SH-SY5Y (cell line): Measurements from ENCODE around the gene MSL2.

Experiments
- GATA2 ChIP-seq: IDR thresholded peaks from 2 replicates; pipeline ENCODE4 v1.6.1; 2011; ENCODE audit warnings: mild to moderate bottlenecking, low read depth, low read length
- GATA3 ChIP-seq: IDR thresholded peaks from 2 replicates; pipeline ENCODE4 v1.6.1; 2011; ENCODE audit warnings: low read depth, mild to moderate bottlenecking, low read length, moderate library complexity

DNA sequence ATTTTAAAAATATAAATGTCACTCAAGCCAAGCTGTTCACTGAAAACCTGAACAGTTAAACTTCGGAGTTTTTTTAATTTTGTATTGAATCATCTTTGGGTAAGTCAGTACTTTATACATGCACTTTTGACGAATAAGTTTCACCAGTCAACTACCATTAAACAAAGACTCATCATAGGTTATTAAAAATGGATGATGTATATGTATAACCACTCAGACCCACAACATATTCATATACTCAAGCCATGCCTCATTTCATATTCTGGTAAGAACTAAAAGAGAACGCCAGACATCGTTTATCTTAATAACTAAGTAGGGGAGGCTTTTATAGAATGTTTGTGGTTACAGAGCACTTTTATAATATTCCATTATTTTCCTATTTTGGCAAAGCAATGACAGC lies 18.3 kb downstream of the MSL2 start:
- no peak for TF ChIP-seq GATA2
- TF ChIP-seq GATA3 = no peak
